ENCODE results near the gene PPFIA4. TPM values are rescaled to one million over a fixed set of nuclear protein-coding genes. Genes with fewer than 3 reads are reported as not detected.
A peak's percentile ranks its signal among the peaks of the same experiment; 100 is the strongest.

PPFIA4 gene
- total and polyA plus RNA-seq, 12 donors, result 8.1 to 60.6 (median 29.9) TPM

DNA sequence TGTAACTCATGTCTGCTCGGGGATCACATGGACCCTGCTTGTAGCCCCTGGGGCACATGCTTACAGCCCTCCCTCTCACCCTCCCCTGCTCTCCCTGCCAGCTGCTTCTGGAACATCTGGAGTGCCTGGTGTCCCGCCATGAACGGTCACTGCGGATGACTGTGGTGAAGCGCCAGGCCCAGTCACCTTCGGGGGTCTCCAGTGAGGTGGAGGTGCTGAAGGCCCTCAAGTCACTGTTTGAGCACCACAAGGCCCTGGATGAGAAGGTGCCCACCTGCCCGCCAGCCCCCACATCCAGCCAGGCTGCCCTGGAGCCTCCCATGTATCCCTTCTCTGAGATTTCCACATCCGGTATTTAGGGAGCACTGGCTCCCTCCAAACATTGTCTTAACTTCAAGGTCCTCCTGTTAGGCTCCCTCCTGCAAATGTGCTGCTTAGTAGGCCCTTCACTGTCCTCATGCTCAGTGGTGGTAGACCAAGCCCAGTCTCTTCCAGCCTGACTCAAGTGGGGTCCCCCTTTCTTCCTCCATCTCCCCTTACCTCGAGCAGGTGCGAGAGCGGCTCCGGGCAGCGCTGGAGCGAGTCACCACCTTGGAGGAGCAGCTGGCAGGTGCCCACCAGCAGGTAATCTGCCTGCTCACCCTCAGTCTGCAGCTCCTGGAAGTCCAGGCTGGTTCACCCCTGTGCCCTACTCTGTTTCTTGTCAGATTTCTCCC, 17.7 kb downstream of the PPFIA4 start:
- intact Hi-C loops (cut with DNase I), result loop anchor here in 4 of 10 donors (5.0 kb wide), 2 partner anchors 73 to 128 kb away; no protein-coding TSS in a partner anchor
- no peaks in the 10 kb centered on the region for H3K27me3 ChIP-seq
- WGBS, 2 donors, result 95 to 97% methylated on average over 14 of the region's 14 CpGs
- peaks cover 2 to 48% (median 23%) of the 10 kb centered on the region in 9 donors for H3K4me1 ChIP-seq
- H3K9me3 ChIP-seq, result no peaks in the 10 kb centered on the region
- DNase-seq (no peak), ATAC-seq (no peak)
- no peak overlapping the region for H3K4me3 ChIP-seq
- TF ChIP-seq, protein P1, sequence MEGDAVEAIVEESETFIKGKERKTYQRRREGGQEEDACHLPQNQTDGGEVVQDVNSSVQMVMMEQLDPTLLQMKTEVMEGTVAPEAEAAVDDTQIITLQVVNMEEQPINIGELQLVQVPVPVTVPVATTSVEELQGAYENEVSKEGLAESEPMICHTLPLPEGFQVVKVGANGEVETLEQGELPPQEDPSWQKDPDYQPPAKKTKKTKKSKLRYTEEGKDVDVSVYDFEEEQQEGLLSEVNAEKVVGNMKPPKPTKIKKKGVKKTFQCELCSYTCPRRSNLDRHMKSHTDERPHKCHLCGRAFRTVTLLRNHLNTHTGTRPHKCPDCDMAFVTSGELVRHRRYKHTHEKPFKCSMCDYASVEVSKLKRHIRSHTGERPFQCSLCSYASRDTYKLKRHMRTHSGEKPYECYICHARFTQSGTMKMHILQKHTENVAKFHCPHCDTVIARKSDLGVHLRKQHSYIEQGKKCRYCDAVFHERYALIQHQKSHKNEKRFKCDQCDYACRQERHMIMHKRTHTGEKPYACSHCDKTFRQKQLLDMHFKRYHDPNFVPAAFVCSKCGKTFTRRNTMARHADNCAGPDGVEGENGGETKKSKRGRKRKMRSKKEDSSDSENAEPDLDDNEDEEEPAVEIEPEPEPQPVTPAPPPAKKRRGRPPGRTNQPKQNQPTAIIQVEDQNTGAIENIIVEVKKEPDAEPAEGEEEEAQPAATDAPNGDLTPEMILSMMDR (IDR thresholded peaks at IDR 0.05), result no peak
- peaks cover 0 to 28% (median 0%) of the 10 kb centered on the region in 9 donors for H3K36me3 ChIP-seq
- no peak overlapping the region for H3K27ac ChIP-seq

DNA sequence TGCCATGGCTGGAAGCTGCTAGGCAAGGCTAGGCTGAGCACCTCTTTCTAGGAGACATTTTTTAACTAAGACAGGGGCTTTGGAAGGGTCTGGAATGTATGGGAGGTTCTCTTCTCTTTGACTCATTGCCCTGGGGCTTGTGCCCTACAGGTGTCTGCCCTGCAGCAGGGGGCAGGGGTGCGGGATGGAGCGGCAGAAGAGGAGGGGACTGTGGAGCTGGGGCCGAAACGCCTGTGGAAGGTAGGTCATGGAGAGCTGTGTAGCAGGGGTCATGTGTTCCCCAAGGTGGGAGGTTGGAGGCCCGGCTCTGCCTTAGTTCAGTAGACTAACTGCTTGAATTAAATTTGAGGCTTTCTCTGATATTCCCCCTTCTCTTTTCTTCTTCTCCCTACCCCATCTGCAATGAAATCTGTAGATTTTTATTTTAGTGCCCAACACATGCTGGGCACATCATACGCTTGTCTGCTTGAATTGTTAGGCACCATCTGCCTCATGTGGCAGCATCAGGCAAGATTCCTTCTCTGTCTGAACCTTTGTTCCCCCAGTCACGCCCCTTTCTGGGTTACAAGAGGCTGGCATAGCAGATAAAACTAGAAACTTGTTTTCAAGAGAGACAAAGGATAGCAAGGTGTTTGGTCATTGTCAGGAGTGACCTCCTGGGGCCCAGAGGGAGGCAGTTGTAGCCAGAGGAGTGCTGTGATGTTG, 18.4 kb downstream of the PPFIA4 start:
- DNase-seq (no peak), ATAC-seq (no peak)
- WGBS, 2 donors, result 91 to 92% methylated on average over 7 of the region's 7 CpGs
- Histone ChIP-seq H3K27me3 (no peaks in the 10 kb centered on the region), H3K4me1 (peaks cover 2 to 40% (median 19%) of the 10 kb centered on the region in 9 donors), H3K36me3 (peaks cover 0 to 28% (median 0%) of the 10 kb centered on the region in 9 donors), H3K4me3 (no peak overlapping the region), H3K9me3 (no peaks in the 10 kb centered on the region), H3K27ac (no peak overlapping the region)
- TF ChIP-seq, protein P1 (IDR thresholded peaks at IDR 0.05), result no peak
- intact Hi-C loops (cut with DNase I), result loop anchor here in 4 of 10 donors (5.0 kb wide), 2 partner anchors 73 to 128 kb away; no protein-coding TSS in a partner anchor

DNA sequence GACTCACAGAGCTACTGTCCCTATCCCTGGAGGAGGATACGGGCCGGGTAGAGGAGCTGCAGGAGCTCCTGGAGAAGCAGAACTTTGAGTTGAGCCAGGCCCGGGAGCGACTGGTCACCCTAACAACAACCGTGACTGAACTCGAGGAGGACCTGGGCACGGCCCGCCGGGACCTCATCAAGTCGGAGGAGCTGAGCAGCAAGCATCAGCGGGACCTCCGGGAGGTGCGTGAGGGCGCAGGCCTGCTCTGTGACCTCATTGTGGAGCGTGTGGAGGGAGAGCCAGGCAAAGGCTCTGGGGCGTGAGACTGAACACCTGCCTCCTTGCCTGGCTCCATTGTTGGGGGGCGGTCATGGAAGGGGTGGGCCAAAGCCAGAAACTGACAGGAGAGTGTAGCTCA, 19.0 kb downstream of the PPFIA4 start:
- TF ChIP-seq, protein P1 (IDR thresholded peaks at IDR 0.05), result no peak
- Histone ChIP-seq H3K27ac (no peak overlapping the region), H3K27me3 (no peaks in the 10 kb centered on the region), H3K36me3 (peaks cover 0 to 28% (median 0%) of the 10 kb centered on the region in 9 donors), H3K4me1 (peaks cover 2 to 34% (median 13%) of the 10 kb centered on the region in 9 donors), H3K9me3 (no peaks in the 10 kb centered on the region), H3K4me3 (no peak overlapping the region)
- intact Hi-C loops (cut with DNase I), result no loop called here
- no peak for DNase-seq
- WGBS, 2 donors, result 92 to 95% methylated on average over 17 of the region's 17 CpGs
- no peak for ATAC-seq

DNA sequence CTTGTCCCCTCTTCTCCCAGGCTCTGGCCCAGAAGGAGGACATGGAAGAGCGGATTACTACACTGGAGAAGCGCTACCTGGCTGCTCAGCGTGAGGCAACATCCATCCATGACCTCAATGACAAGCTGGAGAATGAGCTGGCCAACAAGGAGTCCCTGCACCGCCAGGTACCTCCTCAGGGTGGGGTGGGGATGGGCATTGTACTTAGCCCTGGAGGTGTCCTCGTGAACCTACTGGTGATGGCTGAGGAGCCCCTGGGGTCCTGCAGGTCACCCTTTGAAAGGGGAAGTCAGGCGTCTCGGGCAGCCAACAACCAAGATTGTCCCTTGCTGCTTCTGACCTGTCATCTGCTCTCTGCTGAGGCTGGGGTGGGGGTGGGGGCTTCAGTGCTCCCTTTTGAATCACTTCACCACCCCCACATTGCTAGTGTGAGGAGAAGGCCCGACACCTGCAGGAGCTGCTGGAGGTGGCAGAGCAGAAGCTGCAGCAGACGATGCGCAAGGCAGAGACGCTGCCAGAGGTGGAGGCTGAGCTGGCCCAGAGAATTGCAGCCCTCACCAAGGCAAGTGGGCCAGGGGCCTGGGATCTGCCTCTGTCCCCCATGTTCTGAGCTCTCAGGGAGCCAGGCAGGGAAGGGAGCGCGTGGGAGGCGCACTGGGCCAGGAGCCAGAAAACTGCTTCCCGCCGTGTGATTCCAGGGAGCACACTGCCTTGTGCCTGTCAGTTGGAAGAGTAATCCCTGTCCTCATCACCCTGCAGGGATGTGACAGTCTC, 19.7 kb downstream of the PPFIA4 start:
- ATAC-seq (peak in 4 of 8 donors; percentile 32 to 62 (median 54)), DNase-seq (peak in 1 of 2 donors; percentile 39)
- Histone ChIP-seq H3K27ac (no peak overlapping the region), H3K4me1 (peaks cover 0 to 27% (median 10%) of the 10 kb centered on the region in 9 donors), H3K4me3 (no peak overlapping the region), H3K27me3 (no peaks in the 10 kb centered on the region), H3K36me3 (peaks cover 0 to 28% (median 0%) of the 10 kb centered on the region in 9 donors), H3K9me3 (no peaks in the 10 kb centered on the region)
- 82 to 86% methylated on average over 16 of the region's 16 CpGs for WGBS, 2 donors
- TF ChIP-seq, protein P1 (IDR thresholded peaks at IDR 0.05), result no peak
- intact Hi-C loops (cut with DNase I), result no loop called here
